Activated naive CD4-positive, alpha-beta T cell treated with anti-CD3 and anti-CD28 coated beads, Interleukin-2, amount 50 U/mL, for 24 hours (primary cell): ENCODE results near the gene IPO11.

Experiments used
- H3K27ac Mint-ChIP-seq: one replicate; pipeline ENCODE4 v1.8.0; 2021; ENCODE audit warnings: mild to moderate bottlenecking, mixed read lengths
- H3K27me3 Mint-ChIP-seq: one replicate; pipeline ENCODE4 v1.8.0; 2021; ENCODE audit warnings: mixed read lengths
- H3K36me3 Mint-ChIP-seq: one replicate; pipeline ENCODE4 v1.8.0; 2021; ENCODE audit warnings: mixed read lengths
- H3K4me1 Mint-ChIP-seq: one replicate; pipeline ENCODE4 v1.8.0; 2021; ENCODE audit warnings: mixed read lengths
- H3K4me3 Mint-ChIP-seq: one replicate; pipeline ENCODE4 v1.8.0; 2021; ENCODE audit warnings: mild to moderate bottlenecking, mixed read lengths
- H3K9me3 Mint-ChIP-seq: one replicate; pipeline ENCODE4 v1.8.0; 2021; ENCODE audit warnings: mixed read lengths

The IPO11 gene

GRCh38 chr5:62568143-62568542 lies 155.6 kb downstream of the IPO11 start:
- Mint-ChIP-seq H3K4me3 (no peak overlapping the region), H3K27me3 (no peaks in the 10 kb centered on the region), H3K9me3 (peaks cover 14% of the 10 kb centered on the region), H3K36me3 (peaks cover 47% of the 10 kb centered on the region), H3K4me1 (peaks cover 16% of the 10 kb centered on the region), H3K27ac (no peak overlapping the region)

- H3K9me3 Mint-ChIP-seq: peaks cover 14% of the 10 kb centered on the region
- peaks cover 21% of the 10 kb centered on the region for H3K4me1 Mint-ChIP-seq
- no peak overlapping the region for H3K4me3 Mint-ChIP-seq
- peaks cover 47% of the 10 kb centered on the region for H3K36me3 Mint-ChIP-seq
- no peaks in the 10 kb centered on the region for H3K27me3 Mint-ChIP-seq
- H3K27ac Mint-ChIP-seq: no peak overlapping the region
Measured at GRCh38 chr5:62568800-62569432, 156.4 kb downstream of the IPO11 start.

GRCh38 chr5:62569470-62569869 lies 156.9 kb downstream of the IPO11 start:
- Mint-ChIP-seq H3K4me1 (peaks cover 27% of the 10 kb centered on the region), H3K9me3 (peaks cover 14% of the 10 kb centered on the region), H3K27me3 (no peaks in the 10 kb centered on the region), H3K4me3 (no peak overlapping the region), H3K27ac (no peak overlapping the region), H3K36me3 (peaks cover 44% of the 10 kb centered on the region)

GRCh38 chr5:62572918-62573514 lies 160.5 kb downstream of the IPO11 start:
- peaks cover 47% of the 10 kb centered on the region for H3K4me1 Mint-ChIP-seq
- H3K9me3 Mint-ChIP-seq: peaks cover under 1% of the 10 kb centered on the region
- peaks cover 25% of the 10 kb centered on the region for H3K36me3 Mint-ChIP-seq
- H3K27ac Mint-ChIP-seq: no peak overlapping the region
- H3K4me3 Mint-ChIP-seq: no peak overlapping the region
- H3K27me3 Mint-ChIP-seq: no peaks in the 10 kb centered on the region

- Mint-ChIP-seq H3K4me3 (no peak overlapping the region), H3K9me3 (no peaks in the 10 kb centered on the region), H3K36me3 (peaks cover 15% of the 10 kb centered on the region), H3K27ac (no peak overlapping the region), H3K4me1 (peaks cover 44% of the 10 kb centered on the region), H3K27me3 (no peaks in the 10 kb centered on the region)
Measured at GRCh38 chr5:62574599-62574998, 162.0 kb downstream of the IPO11 start.

GRCh38 chr5:62575066-62575465 lies 162.5 kb downstream of the IPO11 start:
- Mint-ChIP-seq H3K36me3 (peaks cover 15% of the 10 kb centered on the region), H3K27me3 (no peaks in the 10 kb centered on the region), H3K4me1 (peaks cover 46% of the 10 kb centered on the region), H3K9me3 (no peaks in the 10 kb centered on the region), H3K4me3 (no peak overlapping the region), H3K27ac (no peak overlapping the region)

- no peaks in the 10 kb centered on the region for H3K9me3 Mint-ChIP-seq
- H3K27ac Mint-ChIP-seq: peak overlapping the region; percentile 14
- no peaks in the 10 kb centered on the region for H3K27me3 Mint-ChIP-seq
- no peak overlapping the region for H3K4me3 Mint-ChIP-seq
- peaks cover 12% of the 10 kb centered on the region for H3K36me3 Mint-ChIP-seq
- peaks cover 48% of the 10 kb centered on the region for H3K4me1 Mint-ChIP-seq
Measured at GRCh38 chr5:62575489-62575888, 162.9 kb downstream of the IPO11 start.

GRCh38 chr5:62576570-62577170 lies 164.1 kb downstream of the IPO11 start:
- peak overlapping the region; percentile 3 for H3K27ac Mint-ChIP-seq
- peaks cover 12% of the 10 kb centered on the region for H3K36me3 Mint-ChIP-seq
- no peaks in the 10 kb centered on the region for H3K9me3 Mint-ChIP-seq
- H3K4me3 Mint-ChIP-seq: no peak overlapping the region
- peaks cover 55% of the 10 kb centered on the region for H3K4me1 Mint-ChIP-seq
- H3K27me3 Mint-ChIP-seq: no peaks in the 10 kb centered on the region

- Mint-ChIP-seq H3K36me3 (peaks cover 10% of the 10 kb centered on the region), H3K4me1 (peaks cover 63% of the 10 kb centered on the region), H3K27me3 (no peaks in the 10 kb centered on the region), H3K27ac (no peak overlapping the region), H3K9me3 (no peaks in the 10 kb centered on the region), H3K4me3 (no peak overlapping the region)
Measured at GRCh38 chr5:62577488-62577887, 164.9 kb downstream of the IPO11 start.

GRCh38 chr5:62578540-62578939 lies 166.0 kb downstream of the IPO11 start, which contains the start of gene LRRC70:
LRRC70 (plus strand) TSS chr5:62578819; CDS start chr5:62579439, 620 bp downstream.
- H3K27me3 Mint-ChIP-seq: no peaks in the 10 kb centered on the region
- peak within 1 kb of the TSS; percentile 82 for H3K4me3 Mint-ChIP-seq
- H3K36me3 Mint-ChIP-seq: peaks cover 10% of the 10 kb centered on the region
- peak within 1 kb of the TSS; percentile 92 for H3K27ac Mint-ChIP-seq
- H3K4me1 Mint-ChIP-seq: peaks cover 57% of the 10 kb centered on the region
- no peaks in the 10 kb centered on the region for H3K9me3 Mint-ChIP-seq

- H3K27ac Mint-ChIP-seq: no peak overlapping the region
- H3K4me1 Mint-ChIP-seq: peaks cover 49% of the 10 kb centered on the region
- H3K4me3 Mint-ChIP-seq: no peak overlapping the region
- no peaks in the 10 kb centered on the region for H3K9me3 Mint-ChIP-seq
- H3K36me3 Mint-ChIP-seq: peaks cover 10% of the 10 kb centered on the region
- no peaks in the 10 kb centered on the region for H3K27me3 Mint-ChIP-seq
Measured at GRCh38 chr5:62579761-62580160, 167.2 kb downstream of the IPO11 start.

GRCh38 chr5:62581836-62582597 lies 169.5 kb downstream of the IPO11 start:
- H3K9me3 Mint-ChIP-seq: no peaks in the 10 kb centered on the region

GRCh38 chr5:62584391-62584790 lies 171.8 kb downstream of the IPO11 start:
- no peak overlapping the region for H3K4me3 Mint-ChIP-seq
- H3K36me3 Mint-ChIP-seq: peaks cover 16% of the 10 kb centered on the region
- peaks cover 41% of the 10 kb centered on the region for H3K4me1 Mint-ChIP-seq
- no peaks in the 10 kb centered on the region for H3K9me3 Mint-ChIP-seq
- H3K27me3 Mint-ChIP-seq: no peaks in the 10 kb centered on the region
- H3K27ac Mint-ChIP-seq: no peak overlapping the region

More at GRCh38 chr5:62581836-62582597, 169.5 kb downstream of the IPO11 start:
- peaks cover 8% of the 10 kb centered on the region for H3K36me3 Mint-ChIP-seq
- H3K4me3 Mint-ChIP-seq: no peak overlapping the region
- peaks cover 46% of the 10 kb centered on the region for H3K4me1 Mint-ChIP-seq
- no peaks in the 10 kb centered on the region for H3K27me3 Mint-ChIP-seq
- H3K27ac Mint-ChIP-seq: no peak overlapping the region

GRCh38 chr5:62585306-62585705 lies 172.7 kb downstream of the IPO11 start:
- Mint-ChIP-seq H3K27ac (no peak overlapping the region), H3K9me3 (no peaks in the 10 kb centered on the region), H3K27me3 (no peaks in the 10 kb centered on the region), H3K4me1 (peaks cover 37% of the 10 kb centered on the region), H3K4me3 (no peak overlapping the region), H3K36me3 (peaks cover 19% of the 10 kb centered on the region)

- peaks cover 19% of the 10 kb centered on the region for H3K36me3 Mint-ChIP-seq
- H3K27me3 Mint-ChIP-seq: no peaks in the 10 kb centered on the region
- H3K27ac Mint-ChIP-seq: no peak overlapping the region
- H3K9me3 Mint-ChIP-seq: no peaks in the 10 kb centered on the region
- peaks cover 33% of the 10 kb centered on the region for H3K4me1 Mint-ChIP-seq
- no peak overlapping the region for H3K4me3 Mint-ChIP-seq
Measured at GRCh38 chr5:62585751-62586150, 173.2 kb downstream of the IPO11 start.

- no peak overlapping the region for H3K4me3 Mint-ChIP-seq
- no peaks in the 10 kb centered on the region for H3K9me3 Mint-ChIP-seq
- H3K36me3 Mint-ChIP-seq: peaks cover 26% of the 10 kb centered on the region
- H3K27me3 Mint-ChIP-seq: no peaks in the 10 kb centered on the region
- H3K27ac Mint-ChIP-seq: no peak overlapping the region
- peaks cover 18% of the 10 kb centered on the region for H3K4me1 Mint-ChIP-seq
Measured at GRCh38 chr5:62587737-62588136, 175.2 kb downstream of the IPO11 start.
